ACC112 (cell line): Measurements from ENCODE around the gene TRPC4.

Source experiments
- H2AFZ ChIP-seq: fragments of 200-600 bp; sonication (generic); one replicate; pipeline ENCODE4 v1.6.0; 2017; ENCODE audit warnings: antibody characterized with exemption, low read length; ENCODE audit not compliant: unreplicated experiment
- H3K27ac ChIP-seq: fragments of 200-600 bp; sonication (generic); 2 replicates; pipeline ENCODE4 v1.5.1; 2014; ENCODE audit warnings: low read depth, mild to moderate bottlenecking, antibody characterized with exemption, low read length, moderate library complexity
- H3K27me3 ChIP-seq: fragments of 200-600 bp; sonication (generic); 2 replicates; pipeline ENCODE4 v1.6.1; 2014; ENCODE audit warnings: mild to moderate bottlenecking, antibody characterized with exemption, low read length, moderate library complexity, mixed read lengths; ENCODE audit not compliant: insufficient read depth
- H3K36me3 ChIP-seq: fragments of 200-600 bp; sonication (generic); 2 replicates; pipeline ENCODE4 v1.6.1; 2016; ENCODE audit warnings: mild to moderate bottlenecking, antibody characterized with exemption, low read length, moderate library complexity, mixed read lengths; ENCODE audit not compliant: insufficient read depth
- H3K4me1 ChIP-seq: fragments of 200-600 bp; sonication (generic); one replicate; pipeline ENCODE4 v1.6.1; 2016; ENCODE audit warnings: low read length, mixed read lengths; ENCODE audit not compliant: insufficient read depth, unreplicated experiment, control insufficient read depth
- H3K4me3 ChIP-seq: fragments of 200-600 bp; sonication (generic); 2 replicates; pipeline ENCODE4 v1.5.1; 2014; ENCODE audit warnings: mild to moderate bottlenecking, low read depth, low read length
- H3K79me2 ChIP-seq: fragments of 200-600 bp; sonication (generic); one replicate; pipeline ENCODE4 v1.6.0; 2016; ENCODE audit warnings: low read length; ENCODE audit not compliant: control insufficient read depth, unreplicated experiment, insufficient read depth

TRPC4 gene

DNA sequence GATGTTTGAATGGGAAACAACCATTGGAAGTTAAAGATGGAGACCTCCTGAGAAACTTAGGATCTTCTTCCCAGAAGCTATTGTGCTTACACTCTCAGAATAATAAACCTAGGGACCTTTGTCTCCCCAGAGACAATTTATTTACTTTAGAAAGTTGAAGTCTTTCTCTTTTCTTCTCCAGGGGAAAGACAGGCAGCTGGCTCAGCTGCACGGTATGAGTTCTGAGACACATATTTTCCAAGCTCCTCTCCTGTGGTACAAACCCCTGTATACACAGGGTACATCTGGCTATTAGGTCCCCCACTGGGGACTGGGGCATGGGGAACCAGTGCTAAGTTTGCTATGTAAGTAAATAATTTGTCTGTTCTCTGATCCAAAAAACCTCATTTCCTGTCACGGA is 203.5 kb downstream of the TRPC4 start:
- no peak overlapping the region for H3K4me3 ChIP-seq
- no peaks in the 10 kb centered on the region for H3K36me3 ChIP-seq
- H3K79me2 ChIP-seq: no peaks in the 10 kb centered on the region
- H3K4me1 ChIP-seq: no peaks in the 10 kb centered on the region
- H3K27me3 ChIP-seq: no peaks in the 10 kb centered on the region
- H3K27ac ChIP-seq: no peak overlapping the region
- peak overlapping the region; percentile 53 for H2AFZ ChIP-seq

DNA sequence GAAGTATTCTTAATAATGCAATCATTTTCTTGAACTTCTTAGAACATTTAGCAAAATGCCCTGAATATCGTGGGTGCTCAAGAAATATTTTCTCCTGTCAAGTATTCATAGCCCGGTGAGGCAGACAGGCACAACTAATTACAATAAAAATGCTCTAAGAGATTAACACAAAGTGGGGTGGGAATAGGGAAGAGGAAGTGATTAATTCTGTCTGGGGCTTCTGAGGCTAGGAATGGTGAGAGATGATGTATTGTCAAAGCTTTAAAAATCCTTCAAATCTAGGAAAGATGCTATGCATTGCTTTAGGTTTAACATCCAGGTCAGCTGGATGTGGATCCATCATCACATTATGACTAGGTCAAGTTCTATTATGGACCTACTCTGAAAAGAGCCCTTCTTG is 204.2 kb downstream of the TRPC4 start:
- no peaks in the 10 kb centered on the region for H3K36me3 ChIP-seq
- H3K27ac ChIP-seq: no peak overlapping the region
- no peaks in the 10 kb centered on the region for H3K79me2 ChIP-seq
- no peak overlapping the region for H2AFZ ChIP-seq
- no peak overlapping the region for H3K4me3 ChIP-seq
- H3K4me1 ChIP-seq: no peaks in the 10 kb centered on the region
- H3K27me3 ChIP-seq: no peaks in the 10 kb centered on the region

GRCh38 chr13:37663724-37664123 is 205.8 kb downstream of the TRPC4 start:
- Histone ChIP-seq H3K79me2 (no peaks in the 10 kb centered on the region), H3K27ac (no peak overlapping the region), H3K4me3 (no peak overlapping the region), H3K4me1 (no peaks in the 10 kb centered on the region), H2AFZ (no peak overlapping the region), H3K27me3 (no peaks in the 10 kb centered on the region), H3K36me3 (no peaks in the 10 kb centered on the region)

- H3K36me3 ChIP-seq: no peaks in the 10 kb centered on the region
- no peaks in the 10 kb centered on the region for H3K79me2 ChIP-seq
- no peak overlapping the region for H3K27ac ChIP-seq
- H3K4me1 ChIP-seq: peaks cover 6% of the 10 kb centered on the region
- H2AFZ ChIP-seq: no peak overlapping the region
- no peak overlapping the region for H3K4me3 ChIP-seq
- no peaks in the 10 kb centered on the region for H3K27me3 ChIP-seq
Measured at GRCh38 chr13:37662624-37663023, 206.9 kb downstream of the TRPC4 start.

GRCh38 chr13:37657956-37658355 is 211.6 kb downstream of the TRPC4 start:
- H3K27me3 ChIP-seq: no peaks in the 10 kb centered on the region
- H3K36me3 ChIP-seq: no peaks in the 10 kb centered on the region
- H3K4me1 ChIP-seq: peaks cover 24% of the 10 kb centered on the region
- H3K4me3 ChIP-seq: no peak overlapping the region
- no peak overlapping the region for H2AFZ ChIP-seq
- no peaks in the 10 kb centered on the region for H3K79me2 ChIP-seq
- peak overlapping the region; percentile 100 for H3K27ac ChIP-seq

DNA sequence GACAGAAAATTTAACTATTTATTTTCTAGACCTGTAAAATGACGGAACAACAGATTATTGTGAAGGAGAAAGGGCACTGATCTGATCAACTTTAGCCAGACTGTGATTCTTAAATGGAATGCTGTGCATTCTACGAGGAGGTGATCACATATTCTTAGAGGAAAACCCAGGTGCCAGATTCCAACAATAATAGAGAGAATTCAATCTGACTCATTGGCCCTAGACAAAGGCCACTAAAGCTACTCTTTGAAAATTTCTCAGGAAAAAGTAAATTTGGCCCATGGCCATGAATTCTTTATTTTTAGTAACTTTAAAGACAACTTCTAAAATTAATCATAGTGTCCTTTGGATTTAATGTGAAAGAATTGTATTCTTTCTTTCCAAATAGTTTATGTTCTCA is 212.4 kb downstream of the TRPC4 start:
- Histone ChIP-seq H3K27ac (peak overlapping the region; percentile 100), H2AFZ (no peak overlapping the region), H3K27me3 (no peaks in the 10 kb centered on the region), H3K79me2 (no peaks in the 10 kb centered on the region), H3K36me3 (no peaks in the 10 kb centered on the region), H3K4me1 (peaks cover 27% of the 10 kb centered on the region), H3K4me3 (peak overlapping the region; percentile 48)

GRCh38 chr13:37656247-37656940 is 213.2 kb downstream of the TRPC4 start:
- Histone ChIP-seq H2AFZ (no peak overlapping the region), H3K36me3 (no peaks in the 10 kb centered on the region), H3K79me2 (no peaks in the 10 kb centered on the region), H3K27ac (peak overlapping the region; percentile 100), H3K4me3 (peak overlapping the region; percentile 48), H3K27me3 (no peaks in the 10 kb centered on the region), H3K4me1 (peaks cover 27% of the 10 kb centered on the region)

DNA sequence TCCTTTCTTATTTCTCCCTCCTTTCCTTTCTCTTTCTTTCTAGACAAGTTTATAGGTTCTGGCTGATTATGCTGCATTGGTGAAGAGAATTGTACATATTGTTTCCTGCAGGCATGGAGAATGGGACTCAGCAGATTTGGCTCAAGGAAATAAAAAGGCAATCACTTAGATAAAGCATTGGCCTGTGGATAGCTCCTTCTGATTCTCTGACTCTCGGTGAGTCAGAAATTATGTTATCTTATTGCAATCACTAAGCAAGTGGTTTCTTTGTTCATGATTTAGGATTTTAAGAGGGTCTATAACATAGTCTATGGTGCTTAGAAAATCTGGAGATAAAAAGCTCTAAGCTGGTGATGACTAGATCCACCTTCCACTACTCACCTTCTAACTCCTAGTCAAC is 217.0 kb downstream of the TRPC4 start:
- Histone ChIP-seq H3K36me3 (no peaks in the 10 kb centered on the region), H3K79me2 (no peaks in the 10 kb centered on the region), H3K27ac (no peak overlapping the region), H3K4me3 (no peak overlapping the region), H3K27me3 (no peaks in the 10 kb centered on the region), H3K4me1 (peaks cover 25% of the 10 kb centered on the region), H2AFZ (no peak overlapping the region)

GRCh38 chr13:37651891-37652290 is 217.7 kb downstream of the TRPC4 start:
- H3K36me3 ChIP-seq: no peaks in the 10 kb centered on the region
- H3K79me2 ChIP-seq: no peaks in the 10 kb centered on the region
- no peaks in the 10 kb centered on the region for H3K27me3 ChIP-seq
- H3K27ac ChIP-seq: no peak overlapping the region
- no peak overlapping the region for H2AFZ ChIP-seq
- H3K4me3 ChIP-seq: no peak overlapping the region
- peaks cover 21% of the 10 kb centered on the region for H3K4me1 ChIP-seq

GRCh38 chr13:37648609-37649008 is 221.0 kb downstream of the TRPC4 start:
- Histone ChIP-seq H3K36me3 (no peaks in the 10 kb centered on the region), H3K79me2 (no peaks in the 10 kb centered on the region), H3K4me3 (no peak overlapping the region), H3K4me1 (peaks cover 7% of the 10 kb centered on the region), H2AFZ (no peak overlapping the region), H3K27ac (peak overlapping the region; percentile 67), H3K27me3 (no peaks in the 10 kb centered on the region)

- Histone ChIP-seq H2AFZ (no peak overlapping the region), H3K27ac (no peak overlapping the region), H3K27me3 (no peaks in the 10 kb centered on the region), H3K79me2 (no peaks in the 10 kb centered on the region), H3K4me1 (peaks cover 4% of the 10 kb centered on the region), H3K4me3 (no peak overlapping the region), H3K36me3 (no peaks in the 10 kb centered on the region)
Measured at GRCh38 chr13:37647031-37647650, 222.4 kb downstream of the TRPC4 start.
